SU-DHL-6 (cell line): Measurements from ENCODE around the gene VPS11.

Experiments used
- H2AFZ ChIP-seq: fragments of 200-600 bp; sonication (generic); 2 replicates; pipeline ENCODE4 v1.6.1; 2014; ENCODE audit warnings: low read depth, mild to moderate bottlenecking, moderate library complexity, mixed read lengths, antibody characterized with exemption, low read length; ENCODE audit not compliant: severe bottlenecking
- H3F3A ChIP-seq: fragments of 200-600 bp; shearing (Covaris generic); 2 replicates; pipeline ENCODE4 v1.6.0; 2016; ENCODE audit warnings: antibody characterized with exemption, mild to moderate bottlenecking; ENCODE audit not compliant: insufficient read depth
- H3K27ac ChIP-seq: fragments of 200-600 bp; sonication (generic); 2 replicates; pipeline ENCODE4 v1.5.1; 2016; ENCODE audit warnings: low read depth, mild to moderate bottlenecking, low read length, moderate library complexity, mixed read lengths
- H3K27me3 ChIP-seq: fragments of 200-600 bp; sonication (generic), shearing (Covaris generic); 2 replicates; pipeline ENCODE4 v1.6.0; 2014; ENCODE audit warnings: mild to moderate bottlenecking, low read length
- H3K36me3 ChIP-seq: fragments of 200-600 bp; sonication (generic); 2 replicates; pipeline ENCODE4 v1.6.1; 2014; ENCODE audit warnings: mild to moderate bottlenecking, low read length, mixed read lengths
- H3K4me2 ChIP-seq: fragments of 300-600, 200-600 bp; shearing (Covaris generic), sonication (generic); 2 replicates; pipeline ENCODE4 v1.6.0; 2014; ENCODE audit warnings: low read length, low read depth, mild to moderate bottlenecking; ENCODE audit not compliant: poor library complexity, severe bottlenecking
- H3K4me3 ChIP-seq: fragments of 200-600 bp; sonication (generic); 2 replicates; pipeline ENCODE4 v1.5.1; 2014; ENCODE audit warnings: antibody characterized with exemption, low read length, mild to moderate bottlenecking, mixed read lengths; ENCODE audit not compliant: insufficient read depth, poor library complexity, severe bottlenecking
- H3K79me2 ChIP-seq: fragments of 200-600 bp; sonication (generic); 2 replicates; pipeline ENCODE4 v1.6.1; 2014; ENCODE audit warnings: mild to moderate bottlenecking, low read length, moderate library complexity; ENCODE audit not compliant: insufficient read depth
- H3K9ac ChIP-seq: fragments of 200-600 bp; sonication (generic); 2 replicates; pipeline ENCODE4 v1.7.0; 2014; ENCODE audit warnings: mild to moderate bottlenecking, low read length
- H3K9me2 ChIP-seq: fragments of 200-600 bp; sonication (generic); replicated peaks from 2 replicates; pipeline ENCODE4 v1.6.1; 2014; ENCODE audit warnings: low read length; ENCODE audit not compliant: insufficient read depth
- H3K9me3 ChIP-seq: fragments of 200-600 bp; sonication (generic); 2 replicates; pipeline ENCODE4 v1.6.1; 2014; ENCODE audit warnings: low read length, mixed read lengths; ENCODE audit not compliant: insufficient read depth
- H4K20me1 ChIP-seq: fragments of 200-600 bp; sonication (generic); 2 replicates; pipeline ENCODE4 v1.6.1; 2014; ENCODE audit warnings: low read depth, mild to moderate bottlenecking, antibody characterized with exemption, low read length, moderate library complexity, mixed read lengths
- CTCF ChIP-seq: fragments of 200-600 bp; sonication (generic); IDR thresholded peaks from one replicate; pipeline ENCODE4 v1.5.1; 2017; ENCODE audit warnings: antibody characterized with exemption, mild to moderate bottlenecking, low read length, moderate library complexity; ENCODE audit not compliant: insufficient read depth, poor library complexity, severe bottlenecking
- EZH2phosphoT487 ChIP-seq: fragments of 200-600 bp; sonication (generic), shearing (Covaris generic); conservative IDR thresholded peaks from 2 replicates; pipeline ENCODE4 v1.6.1; 2018; ENCODE audit warnings: mild to moderate bottlenecking, antibody characterized with exemption, low read length, moderate library complexity, mixed read lengths

Gene VPS11

GRCh38 chr11:119027561-119028345 is 39.9 kb upstream of the VPS11 start:
- no peak overlapping the region for H3K4me2 ChIP-seq
- H3K9ac ChIP-seq, result no peak overlapping the region
- H3K79me2 ChIP-seq, result peaks cover 6% of the 10 kb centered on the region
- H2AFZ ChIP-seq, result no peak overlapping the region
- no peaks in the 10 kb centered on the region for H3K9me3 ChIP-seq
- H3K27ac ChIP-seq, result no peak overlapping the region
- no peaks in the 10 kb centered on the region for H3K27me3 ChIP-seq
- no peaks in the 10 kb centered on the region for H4K20me1 ChIP-seq
- H3K4me3 ChIP-seq, result no peak overlapping the region
- 0 out of 2 replicates have a peak, but pooled peaks cover 3% of the 10 kb centered on the region for H3K36me3 ChIP-seq
- H3K9me2 ChIP-seq, result no peaks in the 10 kb centered on the region
- H3F3A ChIP-seq, result peaks cover 7% of the 10 kb centered on the region
- no peak for TF ChIP-seq CTCF
- no peak for TF ChIP-seq EZH2phosphoT487

GRCh38 chr11:119028346-119029068 is 39.1 kb upstream of the VPS11 start:
- Histone ChIP-seq H3K9ac (peak overlapping the region; percentile 93), H3K36me3 (0 out of 2 replicates have a peak, but pooled peaks cover 2% of the 10 kb centered on the region), H3K79me2 (peaks cover 6% of the 10 kb centered on the region), H3F3A (peaks cover 2% of the 10 kb centered on the region), H4K20me1 (no peaks in the 10 kb centered on the region), H3K27ac (peak overlapping the region; percentile 71), H3K9me2 (no peaks in the 10 kb centered on the region), H2AFZ (no peak overlapping the region), H3K9me3 (no peaks in the 10 kb centered on the region), H3K4me3 (no peak overlapping the region), H3K27me3 (no peaks in the 10 kb centered on the region), H3K4me2 (peak overlapping the region; percentile 96)
- TF ChIP-seq EZH2phosphoT487 (no peak), CTCF (no peak)

GRCh38 chr11:119029069-119029339 is 38.6 kb upstream of the VPS11 start:
- no peak for TF ChIP-seq EZH2phosphoT487
- Histone ChIP-seq H2AFZ (no peak overlapping the region), H3K27ac (peak overlapping the region; percentile 71), H3K36me3 (no peaks in the 10 kb centered on the region), H3F3A (no peaks in the 10 kb centered on the region; the same call in 1 of the 2 replicates), H3K4me3 (no peak overlapping the region), H3K9me3 (no peaks in the 10 kb centered on the region), H4K20me1 (no peaks in the 10 kb centered on the region), H3K4me2 (peak overlapping the region; percentile 96), H3K9ac (peak overlapping the region; percentile 93), H3K79me2 (peaks cover 6% of the 10 kb centered on the region), H3K9me2 (no peaks in the 10 kb centered on the region), H3K27me3 (no peaks in the 10 kb centered on the region)
